ENCODE data around the gene MAPK14. TPM values are rescaled to one million over a fixed set of nuclear protein-coding genes. Genes with fewer than 3 reads are reported as not detected.

MAPK14 gene
- total RNA-seq, 1 experiment from 2014 or later, result 60.9 TPM

DNA sequence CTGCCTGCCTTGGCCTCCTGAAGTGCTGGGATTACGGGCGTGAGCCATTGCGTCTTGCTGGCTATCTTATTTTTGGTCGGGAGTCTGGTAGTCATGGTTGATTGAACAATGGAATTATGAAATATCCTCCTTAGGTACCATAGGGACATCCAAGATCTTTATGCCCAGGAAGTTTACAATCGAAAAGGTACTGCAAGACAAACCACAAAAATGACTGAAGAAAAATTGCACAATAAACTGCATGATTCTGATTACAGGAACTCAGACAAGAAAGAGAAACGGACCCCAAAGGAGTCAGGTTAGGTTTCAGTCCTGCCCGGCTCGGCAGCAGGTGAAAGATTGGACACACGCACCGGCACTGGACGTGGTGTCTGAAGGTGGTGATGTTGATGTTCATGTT, 8.4 kb upstream of the MAPK14 start:
- intact Hi-C loops (cut with micrococcal nuclease; ENCODE audit: unreplicated experiment), result no loop called here
- Mint-ChIP-seq H3K27me3 (ENCODE audit: unreplicated experiment) (no peaks in the 10 kb centered on the region), H3K27ac (ENCODE audit: unreplicated experiment) (no peak overlapping the region), H3K36me3 (ENCODE audit: insufficient read depth, unreplicated experiment) (no peaks in the 10 kb centered on the region), H3K9me3 (ENCODE audit: low read depth, unreplicated experiment) (no peaks in the 10 kb centered on the region), H3K4me3 (ENCODE audit: low read depth, unreplicated experiment) (no peak overlapping the region), H3K4me1 (ENCODE audit: low read depth, unreplicated experiment) (no peaks in the 10 kb centered on the region)
- CTCF ChIA-PET, result interaction anchor here (0.5 kb wide), 1 partner anchor 373 kb away, joined by 3 read pairs; no protein-coding TSS in a partner anchor
- TF ChIP-seq, protein P1, sequence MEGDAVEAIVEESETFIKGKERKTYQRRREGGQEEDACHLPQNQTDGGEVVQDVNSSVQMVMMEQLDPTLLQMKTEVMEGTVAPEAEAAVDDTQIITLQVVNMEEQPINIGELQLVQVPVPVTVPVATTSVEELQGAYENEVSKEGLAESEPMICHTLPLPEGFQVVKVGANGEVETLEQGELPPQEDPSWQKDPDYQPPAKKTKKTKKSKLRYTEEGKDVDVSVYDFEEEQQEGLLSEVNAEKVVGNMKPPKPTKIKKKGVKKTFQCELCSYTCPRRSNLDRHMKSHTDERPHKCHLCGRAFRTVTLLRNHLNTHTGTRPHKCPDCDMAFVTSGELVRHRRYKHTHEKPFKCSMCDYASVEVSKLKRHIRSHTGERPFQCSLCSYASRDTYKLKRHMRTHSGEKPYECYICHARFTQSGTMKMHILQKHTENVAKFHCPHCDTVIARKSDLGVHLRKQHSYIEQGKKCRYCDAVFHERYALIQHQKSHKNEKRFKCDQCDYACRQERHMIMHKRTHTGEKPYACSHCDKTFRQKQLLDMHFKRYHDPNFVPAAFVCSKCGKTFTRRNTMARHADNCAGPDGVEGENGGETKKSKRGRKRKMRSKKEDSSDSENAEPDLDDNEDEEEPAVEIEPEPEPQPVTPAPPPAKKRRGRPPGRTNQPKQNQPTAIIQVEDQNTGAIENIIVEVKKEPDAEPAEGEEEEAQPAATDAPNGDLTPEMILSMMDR (IDR thresholded peaks at IDR 0.05; ENCODE audit: unreplicated experiment), result no peak
- DNase-seq, result no peak
- no TSS peak for BruUV-seq (replicated peaks)

DNA sequence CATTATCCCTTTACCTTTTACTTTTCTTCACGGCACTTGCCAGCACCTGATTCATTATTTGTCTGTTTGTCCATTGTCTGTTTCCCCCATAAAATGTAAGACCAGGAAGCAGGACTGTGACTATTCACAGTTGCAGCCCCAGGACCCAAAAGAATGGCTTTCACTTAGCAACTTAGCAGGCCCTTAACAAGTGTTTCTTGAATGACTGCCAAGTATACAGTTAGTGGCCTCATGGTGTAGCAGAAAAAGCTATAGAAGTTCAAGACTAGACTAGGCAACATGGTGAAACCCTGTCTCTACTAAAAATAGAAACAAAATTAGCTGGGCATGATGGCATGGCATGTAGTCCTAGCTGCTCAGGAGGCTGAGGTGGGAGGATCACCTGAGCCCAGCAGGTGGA, 7.5 kb upstream of the MAPK14 start:
- Mint-ChIP-seq H3K9me3 (ENCODE audit: low read depth, unreplicated experiment) (no peaks in the 10 kb centered on the region), H3K4me1 (ENCODE audit: low read depth, unreplicated experiment) (no peaks in the 10 kb centered on the region), H3K36me3 (ENCODE audit: insufficient read depth, unreplicated experiment) (no peaks in the 10 kb centered on the region), H3K4me3 (ENCODE audit: low read depth, unreplicated experiment) (no peak overlapping the region), H3K27me3 (ENCODE audit: unreplicated experiment) (no peaks in the 10 kb centered on the region), H3K27ac (ENCODE audit: unreplicated experiment) (no peak overlapping the region)
- no peak for DNase-seq
- intact Hi-C loops (cut with micrococcal nuclease; ENCODE audit: unreplicated experiment), result no loop called here
- CTCF ChIA-PET, result no interaction called here
- TF ChIP-seq, protein P1 (IDR thresholded peaks at IDR 0.05; ENCODE audit: unreplicated experiment), result no peak
- no TSS peak for BruUV-seq (replicated peaks)

DNA sequence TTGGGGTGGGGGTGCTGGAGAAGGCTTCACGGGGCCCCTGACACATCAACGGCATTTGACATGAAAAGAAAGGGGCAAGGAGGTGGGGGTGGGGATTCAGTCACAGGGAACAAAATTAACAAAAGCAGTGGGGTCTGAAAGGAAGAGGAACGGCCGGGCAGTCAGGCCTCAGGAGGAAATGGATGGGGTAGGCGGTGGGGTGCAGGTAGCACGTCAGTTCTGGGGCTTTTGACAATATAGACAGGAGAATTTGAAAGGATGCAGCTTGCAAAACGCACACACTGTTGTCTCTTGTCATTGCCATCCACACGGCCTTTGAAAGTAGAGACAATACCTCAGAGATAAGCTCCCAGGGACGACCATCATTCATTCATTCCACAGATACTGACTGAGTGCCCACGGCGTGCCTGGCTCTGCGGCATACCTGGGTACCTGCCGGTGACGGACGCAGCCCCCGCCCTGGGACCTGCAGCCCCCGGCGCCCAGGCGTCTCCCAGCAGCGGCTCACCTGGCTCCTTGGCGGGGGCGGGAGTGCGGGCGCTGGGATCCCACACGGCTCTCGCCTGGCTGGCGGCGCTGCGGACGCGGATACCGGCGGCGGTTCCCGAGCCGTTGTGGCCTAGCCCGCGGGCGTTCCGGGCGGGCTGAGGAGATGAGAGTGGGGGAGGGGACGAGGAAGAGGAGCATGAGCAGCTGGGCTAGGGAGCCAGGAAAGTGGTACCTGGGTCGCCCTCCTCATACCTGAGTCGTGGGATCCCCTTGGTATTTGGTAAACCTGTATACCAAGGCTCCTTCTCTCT, 3.4 kb upstream of the MAPK14 start, which contains the start of gene SLC26A8:
Gene SLC26A8 (minus strand): TSS at position 646 of the 800 bp plus-strand sequence. CDS start 4,934 bp downstream, outside the sequence.
- no peak within 1 kb of the TSS for H3K27ac Mint-ChIP-seq (ENCODE audit: unreplicated experiment)
- intact Hi-C loops (cut with micrococcal nuclease; ENCODE audit: unreplicated experiment), result no loop called here
- H3K4me1 Mint-ChIP-seq (ENCODE audit: low read depth, unreplicated experiment), result peaks cover 8% of the 10 kb centered on the region
- no peak within 1 kb of the TSS for H3K4me3 Mint-ChIP-seq (ENCODE audit: low read depth, unreplicated experiment)
- H3K36me3 Mint-ChIP-seq (ENCODE audit: insufficient read depth, unreplicated experiment), result peaks cover 23% of the 10 kb centered on the region
- BruUV-seq (replicated peaks), result no TSS peak
- TF ChIP-seq, protein P1 (IDR thresholded peaks at IDR 0.05; ENCODE audit: unreplicated experiment), result no peak
- H3K27me3 Mint-ChIP-seq (ENCODE audit: unreplicated experiment), result no peaks in the 10 kb centered on the region
- DNase-seq, result no peak
- CTCF ChIA-PET, result no interaction called here
- H3K9me3 Mint-ChIP-seq (ENCODE audit: low read depth, unreplicated experiment), result no peaks in the 10 kb centered on the region

DNA sequence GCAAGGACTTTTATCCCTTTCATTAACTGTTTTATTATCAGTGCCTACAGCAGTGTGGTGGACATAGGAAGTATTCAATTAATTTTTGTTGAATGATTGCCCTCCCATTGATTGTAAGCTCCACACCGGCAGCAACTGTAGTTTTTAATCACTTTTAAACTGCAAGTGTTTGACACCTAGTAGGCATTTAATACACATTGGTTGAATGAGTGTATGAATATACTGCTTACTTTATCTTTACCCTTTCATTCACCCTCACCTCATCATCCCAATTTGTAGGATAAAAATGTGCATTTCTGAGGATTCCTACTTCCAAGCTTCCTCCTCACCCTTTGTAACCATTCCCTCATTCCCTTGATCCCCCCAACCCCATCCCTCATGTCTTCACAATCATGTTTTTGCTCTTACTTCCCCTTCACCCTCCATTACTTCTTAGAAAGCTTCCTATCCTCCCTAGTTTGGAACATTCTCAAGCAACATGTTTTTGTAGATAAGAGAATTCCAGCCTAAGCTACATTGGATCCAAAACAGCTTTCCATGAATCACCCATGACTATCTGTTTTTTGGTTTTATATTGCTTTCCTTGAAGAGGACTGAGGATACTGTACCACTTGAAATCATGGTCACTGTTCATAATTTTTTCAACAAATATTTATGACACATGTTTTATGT, 2.2 kb upstream of the MAPK14 start:
- H3K27me3 Mint-ChIP-seq (ENCODE audit: unreplicated experiment), result no peaks in the 10 kb centered on the region
- CTCF ChIA-PET, result interaction anchor here (5.4 kb wide), 1 partner anchor 70 kb away, joined by 33 read pairs; no protein-coding TSS in a partner anchor

More for the DNA sequence above, 2.2 kb upstream of the MAPK14 start:
- DNase-seq, result no peak
- H3K27ac Mint-ChIP-seq (ENCODE audit: unreplicated experiment), result no peak overlapping the region
- peaks cover 8% of the 10 kb centered on the region for H3K4me1 Mint-ChIP-seq (ENCODE audit: low read depth, unreplicated experiment)
- BruUV-seq (replicated peaks), result no TSS peak
- intact Hi-C loops (cut with micrococcal nuclease; ENCODE audit: unreplicated experiment), result loop anchor here (5.0 kb wide), 3 partner anchors 42 to 172 kb away; partner anchors contain the start of genes BRPF3 and SRPK1
- H3K4me3 Mint-ChIP-seq (ENCODE audit: low read depth, unreplicated experiment), result no peak overlapping the region
- TF ChIP-seq, protein P1 (IDR thresholded peaks at IDR 0.05; ENCODE audit: unreplicated experiment), result no peak
- peaks cover 30% of the 10 kb centered on the region for H3K36me3 Mint-ChIP-seq (ENCODE audit: insufficient read depth, unreplicated experiment)
- H3K9me3 Mint-ChIP-seq (ENCODE audit: low read depth, unreplicated experiment), result no peaks in the 10 kb centered on the region
